ENCODE measurements around the gene DUSP15.

DUSP15 gene

DNA sequence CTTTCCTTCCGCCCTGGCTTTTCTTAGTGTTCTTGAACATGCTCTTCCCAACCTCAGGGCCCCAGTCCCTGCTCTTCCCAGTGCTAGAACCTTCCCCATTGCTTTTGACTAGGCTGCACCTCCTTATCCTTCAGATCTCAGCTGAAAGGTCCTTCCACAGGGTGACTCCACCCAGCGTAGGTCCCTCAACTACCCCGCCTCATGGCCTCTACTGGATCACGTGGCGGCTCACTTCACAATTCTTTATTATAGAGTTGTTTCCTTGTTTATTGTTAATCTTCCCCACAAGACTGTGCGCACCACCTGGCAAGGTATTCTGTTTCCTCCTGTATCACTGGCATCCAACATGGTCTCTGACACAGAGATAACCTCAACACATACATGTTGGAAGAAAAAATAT, 31.3 kb upstream of the DUSP15 start:
- ATAC-seq, result no peak
- TF ChIP-seq, protein P1, sequence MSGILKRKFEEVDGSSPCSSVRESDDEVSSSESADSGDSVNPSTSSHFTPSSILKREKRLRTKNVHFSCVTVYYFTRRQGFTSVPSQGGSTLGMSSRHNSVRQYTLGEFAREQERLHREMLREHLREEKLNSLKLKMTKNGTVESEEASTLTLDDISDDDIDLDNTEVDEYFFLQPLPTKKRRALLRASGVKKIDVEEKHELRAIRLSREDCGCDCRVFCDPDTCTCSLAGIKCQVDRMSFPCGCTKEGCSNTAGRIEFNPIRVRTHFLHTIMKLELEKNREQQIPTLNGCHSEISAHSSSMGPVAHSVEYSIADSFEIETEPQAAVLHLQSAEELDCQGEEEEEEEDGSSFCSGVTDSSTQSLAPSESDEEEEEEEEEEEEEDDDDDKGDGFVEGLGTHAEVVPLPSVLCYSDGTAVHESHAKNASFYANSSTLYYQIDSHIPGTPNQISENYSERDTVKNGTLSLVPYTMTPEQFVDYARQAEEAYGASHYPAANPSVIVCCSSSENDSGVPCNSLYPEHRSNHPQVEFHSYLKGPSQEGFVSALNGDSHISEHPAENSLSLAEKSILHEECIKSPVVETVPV (CRISPR knock-in tag; IDR thresholded peaks at IDR 0.05), result no peak
- TF ChIP-seq GLIS3 (CRISPR knock-in tag; IDR thresholded peaks at IDR 0.05) (no peak), ARNTL (CRISPR knock-in tag; IDR thresholded peaks at IDR 0.05; ENCODE audit: borderline replicate concordance, low read depth) (no peak), PPARA (CRISPR knock-in tag; IDR thresholded peaks at IDR 0.05; ENCODE audit: borderline replicate concordance) (no peak), TCF4 (CRISPR knock-in tag; IDR thresholded peaks at IDR 0.05; ENCODE audit: borderline replicate concordance) (no peak), ZNF8 (CRISPR knock-in tag; IDR thresholded peaks at IDR 0.05) (no peak), RARB (CRISPR knock-in tag; IDR thresholded peaks at IDR 0.05) (no peak), ISL1 (CRISPR knock-in tag; IDR thresholded peaks at IDR 0.05) (no peak)
- TF ChIP-seq, protein P2, sequence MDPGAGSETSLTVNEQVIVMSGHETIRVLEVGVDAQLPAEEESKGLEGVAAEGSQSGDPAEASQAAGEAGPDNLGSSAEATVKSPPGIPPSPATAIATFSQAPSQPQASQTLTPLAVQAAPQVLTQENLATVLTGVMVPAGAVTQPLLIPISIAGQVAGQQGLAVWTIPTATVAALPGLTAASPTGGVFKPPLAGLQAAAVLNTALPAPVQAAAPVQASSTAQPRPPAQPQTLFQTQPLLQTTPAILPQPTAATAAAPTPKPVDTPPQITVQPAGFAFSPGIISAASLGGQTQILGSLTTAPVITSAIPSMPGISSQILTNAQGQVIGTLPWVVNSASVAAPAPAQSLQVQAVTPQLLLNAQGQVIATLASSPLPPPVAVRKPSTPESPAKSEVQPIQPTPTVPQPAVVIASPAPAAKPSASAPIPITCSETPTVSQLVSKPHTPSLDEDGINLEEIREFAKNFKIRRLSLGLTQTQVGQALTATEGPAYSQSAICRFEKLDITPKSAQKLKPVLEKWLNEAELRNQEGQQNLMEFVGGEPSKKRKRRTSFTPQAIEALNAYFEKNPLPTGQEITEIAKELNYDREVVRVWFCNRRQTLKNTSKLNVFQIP (CRISPR knock-in tag; IDR thresholded peaks at IDR 0.05; ENCODE audit: borderline replicate concordance, low read depth), result no peak
- TF ChIP-seq, protein P3, sequence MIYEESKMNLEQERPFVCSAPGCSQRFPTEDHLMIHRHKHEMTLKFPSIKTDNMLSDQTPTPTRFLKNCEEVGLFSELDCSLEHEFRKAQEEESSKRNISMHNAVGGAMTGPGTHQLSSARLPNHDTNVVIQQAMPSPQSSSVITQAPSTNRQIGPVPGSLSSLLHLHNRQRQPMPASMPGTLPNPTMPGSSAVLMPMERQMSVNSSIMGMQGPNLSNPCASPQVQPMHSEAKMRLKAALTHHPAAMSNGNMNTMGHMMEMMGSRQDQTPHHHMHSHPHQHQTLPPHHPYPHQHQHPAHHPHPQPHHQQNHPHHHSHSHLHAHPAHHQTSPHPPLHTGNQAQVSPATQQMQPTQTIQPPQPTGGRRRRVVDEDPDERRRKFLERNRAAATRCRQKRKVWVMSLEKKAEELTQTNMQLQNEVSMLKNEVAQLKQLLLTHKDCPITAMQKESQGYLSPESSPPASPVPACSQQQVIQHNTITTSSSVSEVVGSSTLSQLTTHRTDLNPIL (CRISPR knock-in tag; IDR thresholded peaks at IDR 0.05; ENCODE audit: low read depth), result no peak

DNA sequence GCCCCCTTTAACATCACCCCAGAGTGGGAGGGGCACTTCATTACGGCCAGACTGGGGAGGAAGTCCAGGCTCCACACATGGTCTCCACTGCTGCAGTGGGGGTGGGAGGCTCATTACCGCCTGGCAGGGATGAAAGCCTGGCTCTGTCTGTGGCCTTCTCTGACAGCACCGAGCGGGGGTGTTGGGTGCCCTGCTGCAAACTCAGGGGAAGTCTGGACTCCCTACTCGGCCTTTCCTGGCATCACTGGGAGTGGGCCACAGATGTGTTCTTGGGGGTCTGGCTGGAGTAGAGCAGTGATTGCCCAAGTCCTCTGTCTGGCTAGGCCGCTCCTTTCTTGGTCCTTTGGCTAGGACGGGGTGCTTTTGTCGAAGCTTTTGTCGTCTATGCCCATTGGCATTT, 27.2 kb upstream of the DUSP15 start:
- TF ChIP-seq BACH2 (CRISPR knock-in tag; IDR thresholded peaks at IDR 0.05; ENCODE audit: borderline replicate concordance) (no peak), ZC3H10 (CRISPR knock-in tag; IDR thresholded peaks at IDR 0.05) (no peak), OSR1 (CRISPR knock-in tag; IDR thresholded peaks at IDR 0.05) (no peak), TCF4 (CRISPR knock-in tag; IDR thresholded peaks at IDR 0.05; ENCODE audit: borderline replicate concordance) (no peak), ESRRG (CRISPR knock-in tag; IDR thresholded peaks at IDR 0.05) (no peak), ZFP3 (CRISPR knock-in tag; IDR thresholded peaks at IDR 0.05) (no peak), PPARA (CRISPR knock-in tag; IDR thresholded peaks at IDR 0.05; ENCODE audit: borderline replicate concordance) (no peak), RARB (CRISPR knock-in tag; IDR thresholded peaks at IDR 0.05) (no peak), ISL1 (CRISPR knock-in tag; IDR thresholded peaks at IDR 0.05) (no peak), ARNTL (CRISPR knock-in tag; IDR thresholded peaks at IDR 0.05; ENCODE audit: borderline replicate concordance, low read depth) (no peak), TOX (CRISPR knock-in tag; IDR thresholded peaks at IDR 0.05; ENCODE audit: borderline replicate concordance) (no peak), ZNF70 (CRISPR knock-in tag; IDR thresholded peaks at IDR 0.05) (no peak), ZNF8 (CRISPR knock-in tag; IDR thresholded peaks at IDR 0.05) (no peak), ZFP30 (CRISPR knock-in tag; IDR thresholded peaks at IDR 0.05) (no peak), SNAI2 (CRISPR knock-in tag; IDR thresholded peaks at IDR 0.05) (no peak), CSDC2 (CRISPR knock-in tag; IDR thresholded peaks at IDR 0.05) (no peak)
- TF ChIP-seq, protein P4, sequence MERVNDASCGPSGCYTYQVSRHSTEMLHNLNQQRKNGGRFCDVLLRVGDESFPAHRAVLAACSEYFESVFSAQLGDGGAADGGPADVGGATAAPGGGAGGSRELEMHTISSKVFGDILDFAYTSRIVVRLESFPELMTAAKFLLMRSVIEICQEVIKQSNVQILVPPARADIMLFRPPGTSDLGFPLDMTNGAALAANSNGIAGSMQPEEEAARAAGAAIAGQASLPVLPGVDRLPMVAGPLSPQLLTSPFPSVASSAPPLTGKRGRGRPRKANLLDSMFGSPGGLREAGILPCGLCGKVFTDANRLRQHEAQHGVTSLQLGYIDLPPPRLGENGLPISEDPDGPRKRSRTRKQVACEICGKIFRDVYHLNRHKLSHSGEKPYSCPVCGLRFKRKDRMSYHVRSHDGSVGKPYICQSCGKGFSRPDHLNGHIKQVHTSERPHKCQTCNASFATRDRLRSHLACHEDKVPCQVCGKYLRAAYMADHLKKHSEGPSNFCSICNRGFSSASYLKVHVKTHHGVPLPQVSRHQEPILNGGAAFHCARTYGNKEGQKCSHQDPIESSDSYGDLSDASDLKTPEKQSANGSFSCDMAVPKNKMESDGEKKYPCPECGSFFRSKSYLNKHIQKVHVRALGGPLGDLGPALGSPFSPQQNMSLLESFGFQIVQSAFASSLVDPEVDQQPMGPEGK (CRISPR knock-in tag; IDR thresholded peaks at IDR 0.05; ENCODE audit: borderline replicate concordance), result no peak
- TF ChIP-seq, protein P3 (CRISPR knock-in tag; IDR thresholded peaks at IDR 0.05; ENCODE audit: low read depth), result no peak
- TF ChIP-seq, protein P1 (CRISPR knock-in tag; IDR thresholded peaks at IDR 0.05), result no peak
- TF ChIP-seq, protein P2 (CRISPR knock-in tag; IDR thresholded peaks at IDR 0.05; ENCODE audit: borderline replicate concordance, low read depth), result no peak
- ATAC-seq, result no peak

All from SK-N-SH treated with all-trans-retinoic acid at 6 μM for 48 hours (cell line).